Neuronal stem cell (in vitro differentiated cells): ENCODE data around the gene CCDC183.
"Not testable (repeated sequence)": the region's sequence is repeated elsewhere in the genome, so short reads cannot be mapped to it uniquely, and the experiment has no call there.

Experiments used
- DNase-seq: peaks from one replicate; pipeline ENCODE4 v3.0.0-alpha.2; 2013; ENCODE audit warnings: low spot score
- H2AFZ ChIP-seq: one replicate; pipeline ENCODE4 v1.6.1; 2013; ENCODE audit warnings: mild to moderate bottlenecking, low read length, inconsistent platforms
- H2AK5ac ChIP-seq: 2 replicates; pipeline ENCODE4 v1.6.1; 2013; ENCODE audit warnings: low read depth, mild to moderate bottlenecking, inconsistent platforms, low read length, moderate library complexity, mixed read lengths
- H2BK120ac ChIP-seq: 2 replicates; pipeline ENCODE4 v1.6.1; 2013; ENCODE audit warnings: low read depth, mild to moderate bottlenecking, inconsistent platforms, low read length, moderate library complexity, mixed read lengths
- H2BK12ac ChIP-seq: one replicate; pipeline ENCODE4 v1.6.1; 2013; ENCODE audit warnings: low read length, inconsistent platforms
- H2BK15ac ChIP-seq: 2 replicates; pipeline ENCODE4 v1.6.1; 2013; ENCODE audit warnings: mild to moderate bottlenecking, low read length, inconsistent platforms, mixed read lengths
- H2BK5ac ChIP-seq: one replicate; pipeline ENCODE4 v1.6.1; 2013; ENCODE audit warnings: inconsistent platforms, mild to moderate bottlenecking, low read length, moderate library complexity
- H3K14ac ChIP-seq: one replicate; pipeline ENCODE4 v1.6.1; 2013; ENCODE audit warnings: low read length, inconsistent platforms
- H3K18ac ChIP-seq: 2 replicates; pipeline ENCODE4 v1.6.1; 2013; ENCODE audit warnings: low read length, inconsistent platforms
- H3K23ac ChIP-seq: 2 replicates; pipeline ENCODE4 v1.6.1; 2013; ENCODE audit warnings: low read depth, mild to moderate bottlenecking, mixed read lengths, low read length, inconsistent platforms; ENCODE audit not compliant: poor library complexity
- H3K27ac ChIP-seq: replicated peaks from 3 replicates; pipeline ENCODE4 v1.5.1; 2013; ENCODE audit warnings: low read length, inconsistent platforms
- H3K27me3 ChIP-seq, 3 experiments: 2 replicates each; pipeline ENCODE4 v1.6.1; 2013; ENCODE audit warnings: low read length in 3 of 3, mild to moderate bottlenecking in 2 of 3, inconsistent platforms in 1 of 3, low read depth in 1 of 3, mixed read lengths in 1 of 3, moderate library complexity in 1 of 3; ENCODE audit not compliant: control insufficient read depth in 3 of 3, insufficient read depth in 3 of 3
- H3K36me3 ChIP-seq, 2 donors: replicated peaks in 1 of 2; 2 replicates each; pipeline ENCODE4 v1.6.1; 2013; ENCODE audit warnings: low read length in 2 of 2; ENCODE audit not compliant: control insufficient read depth in 2 of 2, insufficient read depth in 2 of 2
- H3K4ac ChIP-seq: 2 replicates; pipeline ENCODE4 v1.6.1; 2013; ENCODE audit warnings: inconsistent platforms, mild to moderate bottlenecking, low read length, moderate library complexity
- H3K4me1 ChIP-seq, 2 donors: 1 replicate in 1 of 2; 2 replicates in 1 of 2; pipeline ENCODE4 v1.6.1; 2013; ENCODE audit warnings: low read length in 2 of 2, low read depth in 1 of 2; ENCODE audit not compliant: control insufficient read depth in 2 of 2, insufficient read depth in 1 of 2
- H3K4me2 ChIP-seq: one replicate; pipeline ENCODE4 v1.6.1; 2013; ENCODE audit warnings: mild to moderate bottlenecking, low read length, inconsistent platforms; ENCODE audit not compliant: insufficient read depth, poor library complexity, severe bottlenecking
- H3K4me3 ChIP-seq, 2 donors: 2 replicates each; pipeline ENCODE4 v1.5.1; 2013; ENCODE audit warnings: low read length in 2 of 2, mild to moderate bottlenecking in 2 of 2, inconsistent platforms in 1 of 2, moderate library complexity in 1 of 2
- H3K79me1 ChIP-seq: one replicate; pipeline ENCODE4 v1.6.1; 2013; ENCODE audit warnings: low read depth, mild to moderate bottlenecking, inconsistent platforms, low read length, moderate library complexity
- H3K9ac ChIP-seq: one replicate; pipeline ENCODE4 v1.6.1; 2013; ENCODE audit warnings: mild to moderate bottlenecking, low read depth, low read length, inconsistent platforms; ENCODE audit not compliant: poor library complexity
- H3K9me3 ChIP-seq, 2 donors: replicated peaks in 1 of 2; 2 replicates each; pipeline versions ENCODE3 to v1.6.1; 2013; ENCODE audit warnings: low read length in 2 of 2, mild to moderate bottlenecking in 2 of 2, inconsistent platforms in 1 of 2, low read depth in 1 of 2, mixed read lengths in 1 of 2, moderate library complexity in 1 of 2; ENCODE audit not compliant: control insufficient read depth in 2 of 2, insufficient read depth in 1 of 2
- H4K8ac ChIP-seq: one replicate; pipeline ENCODE4 v1.6.1; 2013; ENCODE audit warnings: low read depth, mild to moderate bottlenecking, inconsistent platforms, low read length, moderate library complexity
- H4K91ac ChIP-seq: one replicate; pipeline ENCODE4 v1.6.1; 2013; ENCODE audit warnings: low read length, low read depth, mild to moderate bottlenecking, inconsistent platforms; ENCODE audit not compliant: poor library complexity
- WGBS, 2 donors: extraction: QIAGEN DNeasy Blood & Tissue Kit; methylation state at CpG; one replicate each; pipeline ENCODE4 v1.1.7; 2013; ENCODE audit warnings: missing lambda C conversion rate in 2 of 2, mixed read lengths in 1 of 2; ENCODE audit not compliant: insufficient read length in 2 of 2, insufficient replicate concordance in 1 of 2; ENCODE audit errors: extremely low coverage in 2 of 2; 5-methylcytosine and 5-hydroxymethylcytosine counted together

CCDC183 gene

DNA sequence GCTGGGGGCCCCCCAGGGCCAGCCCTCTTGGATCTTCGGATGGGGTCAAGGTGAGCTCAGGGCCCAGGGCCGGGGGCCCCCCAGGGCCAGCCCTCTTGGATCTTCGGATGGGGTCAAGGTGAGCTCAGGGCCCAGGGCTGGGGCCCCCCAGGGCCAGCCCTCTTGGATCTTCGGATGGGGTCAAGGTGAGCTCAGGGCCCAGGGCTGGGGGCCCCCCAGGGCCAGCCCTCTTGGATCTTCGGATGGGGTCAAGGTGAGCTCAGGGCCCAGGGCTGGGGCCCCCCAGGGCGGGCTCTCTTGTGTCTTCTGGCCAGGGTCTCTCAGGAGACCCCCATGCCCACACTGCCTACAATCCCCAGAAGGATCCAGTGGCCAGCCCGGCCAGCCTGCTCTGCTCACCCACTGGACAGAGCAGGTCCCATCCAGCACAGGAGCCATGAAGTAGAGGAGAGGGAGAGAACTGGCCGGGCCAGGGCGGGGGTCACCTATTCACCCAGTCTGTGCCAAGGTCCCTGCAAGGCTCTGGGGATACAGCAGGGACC is 6.9 kb downstream of the CCDC183 start:
- not testable (repeated sequence) for H3K9ac ChIP-seq, DNase-seq, H3K14ac ChIP-seq, H3K23ac ChIP-seq, H4K8ac ChIP-seq, H2AK5ac ChIP-seq, H3K18ac ChIP-seq, H3K4ac ChIP-seq, H4K91ac ChIP-seq, H3K4me2 ChIP-seq, H2BK120ac ChIP-seq, H3K4me3 ChIP-seq, H3K27ac ChIP-seq, H3K79me1 ChIP-seq, H3K9me3 ChIP-seq, H2BK15ac ChIP-seq, H2AFZ ChIP-seq, H2BK12ac ChIP-seq
- peaks cover 4 to 24% of the 10 kb centered on the region in 2 donors for H3K36me3 ChIP-seq
- peak overlapping the region; percentile 39 for H2BK5ac ChIP-seq
- H3K4me1 ChIP-seq = peaks cover 15 to 22% of the 10 kb centered on the region in 2 donors
- WGBS, 2 donors = no CpG with 5 or more reads among the region's 9 CpGs
- peaks cover 0 to 14% (median 5%) of the 10 kb centered on the region in 3 experiments for H3K27me3 ChIP-seq

- H3K4me1 ChIP-seq = peaks cover 15 to 22% of the 10 kb centered on the region in 2 donors
- H3K4me2 ChIP-seq = no peak overlapping the region
- H2BK12ac ChIP-seq = no peak overlapping the region
- H3K4me3 ChIP-seq = no peak overlapping the region
- H3K4ac ChIP-seq = no peak overlapping the region
- no CpG with 5 or more reads among the region's 22 CpGs for WGBS, 2 donors
- peak overlapping the region; percentile 39 for H2BK5ac ChIP-seq
- H3K14ac ChIP-seq = no peak overlapping the region
- peaks cover 0 to 12% (median 5%) of the 10 kb centered on the region in 3 experiments for H3K27me3 ChIP-seq
- H3K18ac ChIP-seq = no peak overlapping the region
- DNase-seq = no peak
- no peak overlapping the region for H3K27ac ChIP-seq
- peaks cover 10% of the 10 kb centered on the region for H3K79me1 ChIP-seq
- H3K36me3 ChIP-seq = peaks cover 4 to 24% of the 10 kb centered on the region in 2 donors
- no peak overlapping the region for H2BK15ac ChIP-seq
- H3K9me3 ChIP-seq = peaks cover 0 to 2% of the 10 kb centered on the region in 2 donors
- H2BK120ac ChIP-seq = no peak overlapping the region
- no peak overlapping the region for H4K91ac ChIP-seq
- H4K8ac ChIP-seq = no peak overlapping the region
- no peak overlapping the region for H2AFZ ChIP-seq
- H2AK5ac ChIP-seq = no peak overlapping the region
- H3K23ac ChIP-seq = peak overlapping the region; percentile 65
- no peak overlapping the region for H3K9ac ChIP-seq
Observed at GRCh38 chr9:136803551-136804508, 7.7 kb downstream of the CCDC183 start.

DNA sequence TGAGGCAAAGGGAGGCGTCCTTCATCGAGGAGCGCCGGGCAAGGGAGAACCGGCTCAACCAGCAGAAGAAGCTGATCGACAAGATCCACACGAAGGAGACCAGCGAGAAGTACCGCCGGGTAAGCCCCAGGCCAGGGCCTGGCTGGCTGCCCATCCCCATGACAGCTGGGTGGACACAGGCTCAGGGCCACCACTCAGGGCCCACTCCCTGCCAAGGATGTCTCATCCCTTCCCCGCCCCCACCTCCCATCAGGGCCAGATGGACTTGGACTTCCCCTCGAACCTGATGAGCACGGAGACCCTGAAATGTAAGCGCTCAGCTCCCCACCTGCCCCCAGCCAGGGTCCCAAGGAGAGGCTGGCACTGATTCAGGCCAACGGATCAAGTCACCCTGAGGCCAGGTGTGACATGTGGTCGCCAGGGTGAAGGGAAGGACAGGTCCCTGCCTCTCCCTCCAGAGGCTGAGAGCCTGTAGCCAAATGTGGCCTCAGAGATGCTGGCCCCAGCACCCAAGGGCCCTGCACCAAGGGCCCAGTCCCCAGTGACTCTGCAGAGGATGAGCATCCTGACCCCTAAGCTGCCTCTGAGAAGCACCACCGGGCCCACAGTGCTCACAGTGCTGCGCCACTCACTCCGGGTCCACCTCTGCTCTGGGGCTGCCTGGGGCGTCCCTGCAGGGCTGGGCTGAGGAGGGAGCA is 8.5 kb downstream of the CCDC183 start:
- Histone ChIP-seq H3K27ac (no peak overlapping the region), H3K36me3 (peaks cover 4 to 29% of the 10 kb centered on the region in 2 donors), H3K14ac (no peak overlapping the region), H3K79me1 (peaks cover 10% of the 10 kb centered on the region), H3K4me3 (no peak overlapping the region), H4K8ac (no peak overlapping the region), H2BK5ac (no peak overlapping the region), H3K9ac (no peak overlapping the region), H2BK120ac (no peak overlapping the region), H4K91ac (no peak overlapping the region), H3K27me3 (peaks cover 0 to 4% (median 0%) of the 10 kb centered on the region in 3 experiments), H3K4me1 (peaks cover 14 to 20% of the 10 kb centered on the region in 2 donors), H2AFZ (no peak overlapping the region), H3K9me3 (peaks cover 0 to 2% of the 10 kb centered on the region in 2 donors), H3K4ac (no peak overlapping the region), H2BK12ac (no peak overlapping the region), H2BK15ac (no peak overlapping the region), H3K23ac (peak overlapping the region; percentile 65), H3K4me2 (no peak overlapping the region), H2AK5ac (no peak overlapping the region), H3K18ac (no peak overlapping the region)
- WGBS, 2 donors = no CpG with 5 or more reads among the region's 20 CpGs
- DNase-seq = no peak
